ENCODE data around the gene ZMYND19. TPM values are rescaled to one million over a fixed set of nuclear protein-coding genes. Genes with fewer than 3 reads are reported as not detected.

Gene ZMYND19
- total and polyA plus RNA-seq, 2 of the 8 experiments (the other 6 are each of a cell fraction or from before 2014, with no cell fraction given) = 42.4 to 58.7 TPM

DNA sequence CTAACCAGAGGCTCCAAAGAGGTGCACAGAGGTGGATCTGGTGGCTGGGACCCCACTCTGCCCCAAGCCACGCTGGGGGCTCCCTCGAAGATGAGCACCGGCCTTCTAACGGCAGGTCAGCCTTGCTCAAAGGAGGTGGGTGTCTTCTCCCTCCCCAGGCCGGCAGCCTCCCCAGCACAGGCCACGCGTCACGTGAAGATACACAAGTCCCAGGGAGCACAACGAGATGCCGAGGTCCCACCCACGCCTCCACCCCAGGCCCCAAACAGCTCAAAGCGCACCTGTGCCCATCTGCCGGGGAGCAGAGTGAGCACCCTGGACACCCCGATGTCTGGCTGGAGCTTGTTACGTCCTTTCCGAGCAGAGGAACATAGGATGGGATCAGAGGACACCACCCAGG lies 52.3 kb downstream of the ZMYND19 start:
- Histone ChIP-seq H2BK20ac (ENCODE audit: low read length) (no peak overlapping the region), H3K14ac (ENCODE audit: insufficient read length) (no peak overlapping the region), H4K91ac (replicated peaks; ENCODE audit: insufficient read length, low read length) (no peak overlapping the region), H2AK5ac (ENCODE audit: low read depth, low read length) (no peak overlapping the region), H3K56ac (replicated peaks; ENCODE audit: insufficient read length, low read depth, low read length) (no peak overlapping the region), H3K9ac (replicated peaks in 1 of 4; ENCODE audit: extremely low read depth in 1 of 4, low read depth in 3 of 4, low read length in 3 of 4) (no peak overlapping the region), H2BK5ac (ENCODE audit: low read depth, low read length) (no peak overlapping the region), H3K4me1 (replicated peaks in 1 of 4; ENCODE audit: control insufficient read depth in 3 of 4, insufficient read depth in 4 of 4, low read length in 3 of 4) (no peaks in the 10 kb centered on the region; a peak in 3 of 7 replicates), H3K9me3 (ENCODE audit: insufficient read depth in 2 of 2, low read depth in 1 of 2, low read length in 1 of 2) (peaks cover 0 to 2% of the 10 kb centered on the region in 2 experiments; a peak in 1 of 4 replicates), H2BK15ac (ENCODE audit: low read length) (no peak overlapping the region), H3K79me2 (ENCODE audit: control insufficient read depth in 1 of 2, insufficient read depth in 2 of 2, low read length in 2 of 2) (no peaks in the 10 kb centered on the region), H3K4ac (replicated peaks; ENCODE audit: insufficient read length, low read depth, low read length) (no peak overlapping the region), H3K27me3 (replicated peaks in 1 of 4; ENCODE audit: control insufficient read depth in 3 of 4, extremely low read depth in 1 of 4, insufficient read depth in 3 of 4, low read length in 3 of 4) (no peaks in the 10 kb centered on the region), H3K4me2 (ENCODE audit: insufficient read depth in 1 of 2, low read depth in 2 of 2, low read length in 2 of 2) (no peak overlapping the region), H2BK120ac (replicated peaks; ENCODE audit: low read depth, low read length) (no peak overlapping the region), H3K18ac (ENCODE audit: extremely low read depth, low read length) (no peak overlapping the region), H3K79me1 (ENCODE audit: low read depth, low read length) (no peaks in the 10 kb centered on the region), H3K36me3 (ENCODE audit: control insufficient read depth in 2 of 4, insufficient read depth in 4 of 4, low read length in 3 of 4) (no peaks in the 10 kb centered on the region), H4K20me1 (replicated peaks in 1 of 2; ENCODE audit: control insufficient read depth in 1 of 2, insufficient read depth in 2 of 2, low read length in 2 of 2) (no peaks in the 10 kb centered on the region), H4K5ac (ENCODE audit: insufficient read length, low read depth, low read length) (no peak overlapping the region), H2AFZ (ENCODE audit: low read length) (no peak overlapping the region), H3K23ac (ENCODE audit: insufficient read length) (no peak overlapping the region), H3K23me2 (ENCODE audit: low read depth, low read length) (no peaks in the 10 kb centered on the region), H2BK12ac (ENCODE audit: low read depth, low read length) (no peak overlapping the region), H3K4me3 (ENCODE audit: extremely low read depth in 1 of 4, insufficient read depth in 2 of 4, low read depth in 3 of 4, low read length in 4 of 4) (no peak overlapping the region), H3K27ac (ENCODE audit: low read depth, low read length) (no peak overlapping the region), H4K8ac (ENCODE audit: extremely low read depth, insufficient read depth, low read length) (no peak overlapping the region)
- CTCF ChIA-PET (ENCODE audit: partially characterized antibody) = interaction anchor here (0.9 to 1.3 kb wide), 4 partner anchors 27 to 44 kb away, joined by 3 to 4 read pairs (median 3); no protein-coding TSS in a partner anchor
- POLR2A ChIA-PET (ENCODE audit: partially characterized antibody) = interaction anchor here (0.8 kb wide), 1 partner anchor 16 kb away, joined by 3 read pairs; no protein-coding TSS in a partner anchor
- DNase-seq (ENCODE audit: low read depth in 1 of 2, low spot score in 2 of 2) = no peak
- FAIRE-seq = no peak
- TF ChIP-seq BRCA1 (IDR thresholded peaks at IDR 0.05; ENCODE audit: low read depth, low read length) = no peak
- no peak for TF ChIP-seq CEBPB (IDR thresholded peaks at IDR 0.05; ENCODE audit: low read depth, low read length)
- no peak for TF ChIP-seq SIN3A (conservative IDR thresholded peaks at IDR 0.05 in 1 of 2, IDR thresholded peaks at IDR 0.05 in 1 of 2; ENCODE audit: low read depth in 1 of 2, low read length in 2 of 2)
- no peak for TF ChIP-seq EGR1 (IDR thresholded peaks at IDR 0.05; ENCODE audit: borderline replicate concordance, low read depth, low read length)
- no peak for TF ChIP-seq MAFK (IDR thresholded peaks at IDR 0.05; ENCODE audit: low read depth, low read length)
- TF ChIP-seq, protein P1, sequence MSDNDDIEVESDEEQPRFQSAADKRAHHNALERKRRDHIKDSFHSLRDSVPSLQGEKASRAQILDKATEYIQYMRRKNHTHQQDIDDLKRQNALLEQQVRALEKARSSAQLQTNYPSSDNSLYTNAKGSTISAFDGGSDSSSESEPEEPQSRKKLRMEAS (IDR thresholded peaks at IDR 0.05) = no peak
- no peak for TF ChIP-seq CHD1 (IDR thresholded peaks at IDR 0.05; ENCODE audit: low read depth, low read length)
- TF ChIP-seq TCF12 (IDR thresholded peaks at IDR 0.05; ENCODE audit: low read depth, low read length) = no peak
- WGBS, 2 experiments (ENCODE audit: extremely low coverage in 1 of 2, insufficient coverage in 1 of 2, insufficient read length in 1 of 2, insufficient replicate concordance in 2 of 2, low coverage in 1 of 2, low lambda C conversion rate in 2 of 2, missing lambda C conversion rate in 1 of 2) = 99% methylated on average over 8 of the region's 16 CpGs; no CpG with 5 or more reads in 1 of the 2 experiments

All from H1 (cell line).